NCI-H1092 treated with DMSO at 0.1 percent for 48 hours (cell line): ENCODE data around the gene EEF2KMT.
"Not testable (repeated sequence)": the region's sequence is repeated elsewhere in the genome, so short reads cannot be mapped to it uniquely, and the experiment has no call there.

Experiments
- DNase-seq: peaks from one replicate; lab custom pipeline; 2025; lab: John Stamatoyannopoulos, UW

The EEF2KMT gene

GRCh38 chr16:5095145-5095830 is 2.3 kb downstream of the EEF2KMT start:
- DNase-seq, result not testable (repeated sequence)

- DNase-seq, result not testable (repeated sequence)
These were observed 3.8 kb downstream of the EEF2KMT start for GRCh38 chr16:5093746-5094145.

- not testable (repeated sequence) for DNase-seq
These were observed 4.5 kb downstream of the EEF2KMT start for GRCh38 chr16:5093081-5093480.

- not testable (repeated sequence) for DNase-seq
These were observed 7.0 kb downstream of the EEF2KMT start for GRCh38 chr16:5090592-5090991.

- DNase-seq, result not testable (repeated sequence)
These were observed 7.6 kb downstream of the EEF2KMT start for GRCh38 chr16:5089911-5090555.

- not testable (repeated sequence) for DNase-seq
These were observed 8.7 kb downstream of the EEF2KMT start for GRCh38 chr16:5088936-5089335.

GRCh38 chr16:5088086-5088790 is 9.4 kb downstream of the EEF2KMT start:
- DNase-seq, result not testable (repeated sequence)

GRCh38 chr16:5085716-5086115 is 11.9 kb downstream of the EEF2KMT start:
- not testable (repeated sequence) for DNase-seq

GRCh38 chr16:5084802-5085201 is 12.8 kb downstream of the EEF2KMT start:
- peak; percentile 15 for DNase-seq

GRCh38 chr16:5084099-5084731 is 13.4 kb downstream of the EEF2KMT start:
- not testable (repeated sequence) for DNase-seq

- DNase-seq, result not testable (repeated sequence)
These were observed 13.9 kb downstream of the EEF2KMT start for GRCh38 chr16:5083646-5084045.

GRCh38 chr16:5080996-5081395 is 16.6 kb downstream of the EEF2KMT start:
- DNase-seq, result not testable (repeated sequence)

- DNase-seq, result not testable (repeated sequence)
These were observed 17.1 kb downstream of the EEF2KMT start for GRCh38 chr16:5080461-5080860.

- DNase-seq, result no peak
These were observed 19.0 kb downstream of the EEF2KMT start for GRCh38 chr16:5078626-5079025.

GRCh38 chr16:5077304-5077703 is 20.3 kb downstream of the EEF2KMT start:
- no peak for DNase-seq

GRCh38 chr16:5075637-5076036 is 22.0 kb downstream of the EEF2KMT start:
- no peak for DNase-seq

- DNase-seq, result not testable (repeated sequence)
These were observed 23.8 kb downstream of the EEF2KMT start for GRCh38 chr16:5073771-5074170.

GRCh38 chr16:5073279-5073629 is 24.3 kb downstream of the EEF2KMT start:
- DNase-seq, result no peak

GRCh38 chr16:5072334-5073278 is 25.0 kb downstream of the EEF2KMT start:
- DNase-seq, result no peak

GRCh38 chr16:5071681-5072333 is 25.8 kb downstream of the EEF2KMT start, which contains the start of gene ALG1:
ALG1 (plus strand) TSS chr16:5071843; CDS start chr16:5071850, 7 bp downstream.
- peak; percentile 88 for DNase-seq

GRCh38 chr16:5071341-5071680 is 26.3 kb downstream of the EEF2KMT start:
- no peak for DNase-seq
